IgD-negative memory B cell (primary cell): ENCODE results near the gene HTR5A. TPM values are rescaled to one million over a fixed set of nuclear protein-coding genes. Genes with fewer than 3 reads are reported as not detected.
"Not testable (repeated sequence)": the region's sequence is repeated elsewhere in the genome, so short reads cannot be mapped to it uniquely, and the experiment has no call there.

ENCODE experiments used
- H3K27ac Mint-ChIP-seq, 3 donors: one replicate each; pipeline ENCODE4 v1.8.0; 2020 to 2022; ENCODE audit warnings: mild to moderate bottlenecking in 3 of 3, mixed read lengths in 3 of 3, moderate library complexity in 1 of 3
- H3K27me3 Mint-ChIP-seq: one replicate; pipeline ENCODE4 v1.8.0; 2021; ENCODE audit warnings: mixed read lengths
- H3K36me3 Mint-ChIP-seq: one replicate; pipeline ENCODE4 v1.8.0; 2020; ENCODE audit warnings: mild to moderate bottlenecking, mixed read lengths
- H3K4me1 Mint-ChIP-seq, 3 donors: one replicate each; pipeline ENCODE4 v1.8.0; 2020 to 2022; ENCODE audit warnings: mixed read lengths in 3 of 3, mild to moderate bottlenecking in 1 of 3
- H3K4me3 Mint-ChIP-seq, 4 donors: one replicate each; pipeline ENCODE4 v1.8.0; 2020 to 2022; ENCODE audit warnings: mild to moderate bottlenecking in 4 of 4, mixed read lengths in 4 of 4, moderate library complexity in 3 of 4
- H3K9me3 Mint-ChIP-seq, 3 donors: one replicate each; pipeline ENCODE4 v1.8.0; 2020 to 2021; ENCODE audit warnings: mixed read lengths in 3 of 3, mild to moderate bottlenecking in 1 of 3
- polyA plus RNA-seq: library from polyadenylated mRNA; unstranded; fragments of 300-500 nt; fragmentation: Illumina TruSeq; gene quantifications from one replicate; pipeline ENCODE4 v1.2.3, GENCODE V29; 2021

Gene HTR5A
- not detected for polyA plus RNA-seq

- Mint-ChIP-seq H3K27me3 (peaks cover 27% of the 10 kb centered on the region), H3K4me1 (no peaks in the 10 kb centered on the region), H3K4me3 (no peak within 1 kb of the TSS), H3K36me3 (no peaks in the 10 kb centered on the region), H3K9me3 (peaks cover 0 to 4% (median 0%) of the 10 kb centered on the region in 3 donors), H3K27ac (no peak within 1 kb of the TSS)
Measured at GRCh38 chr7:155069992-155070751, at the start of gene HTR5A. HTR5A (plus strand) TSS chr7:155070324; CDS start chr7:155070900, 576 bp downstream.

- Mint-ChIP-seq H3K9me3 (no peaks in the 10 kb centered on the region), H3K27me3 (peaks cover 6% of the 10 kb centered on the region), H3K27ac (no peak overlapping the region), H3K36me3 (no peaks in the 10 kb centered on the region), H3K4me3 (no peak overlapping the region), H3K4me1 (peaks cover 0 to 4% (median 1%) of the 10 kb centered on the region in 3 donors)
Measured at GRCh38 chr7:155020996-155021395, 49.1 kb upstream of the HTR5A start.

GRCh38 chr7:155021699-155022145 lies 48.4 kb upstream of the HTR5A start:
- H3K4me3 Mint-ChIP-seq = no peak overlapping the region

GRCh38 chr7:155027879-155028278 lies 42.2 kb upstream of the HTR5A start:
- H3K9me3 Mint-ChIP-seq = peaks cover 3 to 7% (median 4%) of the 10 kb centered on the region in 3 donors
- no peaks in the 10 kb centered on the region for H3K36me3 Mint-ChIP-seq
- H3K27me3 Mint-ChIP-seq = peaks cover 6% of the 10 kb centered on the region
- no peaks in the 10 kb centered on the region for H3K4me1 Mint-ChIP-seq
- no peak overlapping the region for H3K4me3 Mint-ChIP-seq
- no peak overlapping the region for H3K27ac Mint-ChIP-seq

More at GRCh38 chr7:155021699-155022145, 48.4 kb upstream of the HTR5A start:
- peaks cover 0 to 4% (median 1%) of the 10 kb centered on the region in 3 donors for H3K4me1 Mint-ChIP-seq
- no peak overlapping the region for H3K27ac Mint-ChIP-seq
- H3K9me3 Mint-ChIP-seq = no peaks in the 10 kb centered on the region
- H3K27me3 Mint-ChIP-seq = peaks cover 6% of the 10 kb centered on the region
- H3K36me3 Mint-ChIP-seq = no peaks in the 10 kb centered on the region

GRCh38 chr7:155032978-155033377 lies 37.1 kb upstream of the HTR5A start:
- Mint-ChIP-seq H3K9me3 (peaks cover 2 to 14% (median 7%) of the 10 kb centered on the region in 3 donors), H3K4me3 (peak overlapping the region in 1 of 4 donors; percentile 65), H3K27ac (no peak overlapping the region), H3K36me3 (peaks cover 4% of the 10 kb centered on the region), H3K4me1 (no peaks in the 10 kb centered on the region), H3K27me3 (peaks cover 14% of the 10 kb centered on the region)

GRCh38 chr7:155034495-155034894 lies 35.6 kb upstream of the HTR5A start:
- not testable (repeated sequence) for H3K27ac Mint-ChIP-seq, H3K4me3 Mint-ChIP-seq, H3K36me3 Mint-ChIP-seq, H3K4me1 Mint-ChIP-seq
- Mint-ChIP-seq H3K27me3 (peaks cover 14% of the 10 kb centered on the region), H3K9me3 (peaks cover 2 to 17% (median 11%) of the 10 kb centered on the region in 3 donors)

GRCh38 chr7:155038335-155038734 lies 31.8 kb upstream of the HTR5A start:
- Mint-ChIP-seq H3K27ac (no peak overlapping the region), H3K36me3 (peaks cover 4% of the 10 kb centered on the region), H3K4me3 (no peak overlapping the region), H3K4me1 (no peaks in the 10 kb centered on the region), H3K27me3 (peaks cover 15% of the 10 kb centered on the region), H3K9me3 (peaks cover 4 to 10% (median 7%) of the 10 kb centered on the region in 3 donors)

- H3K9me3 Mint-ChIP-seq = peaks cover 0 to 4% (median 0%) of the 10 kb centered on the region in 3 donors
- H3K27me3 Mint-ChIP-seq = peaks cover 11% of the 10 kb centered on the region
- H3K4me3 Mint-ChIP-seq = no peak overlapping the region
- no peaks in the 10 kb centered on the region for H3K36me3 Mint-ChIP-seq
- no peak overlapping the region for H3K27ac Mint-ChIP-seq
- no peaks in the 10 kb centered on the region for H3K4me1 Mint-ChIP-seq
Measured at GRCh38 chr7:155043756-155044155, 26.4 kb upstream of the HTR5A start.

- Mint-ChIP-seq H3K27me3 (peaks cover 5% of the 10 kb centered on the region), H3K36me3 (no peaks in the 10 kb centered on the region), H3K27ac (no peak overlapping the region), H3K4me3 (no peak overlapping the region), H3K9me3 (peaks cover 0 to 1% (median 0%) of the 10 kb centered on the region in 3 donors), H3K4me1 (peaks cover 0 to 3% (median 0%) of the 10 kb centered on the region in 3 donors)
Measured at GRCh38 chr7:155048006-155048405, 22.1 kb upstream of the HTR5A start.

- Mint-ChIP-seq H3K4me3 (no peak overlapping the region), H3K9me3 (peaks cover 0 to 4% (median 1%) of the 10 kb centered on the region in 3 donors), H3K4me1 (peaks cover 0 to 3% (median 0%) of the 10 kb centered on the region in 3 donors), H3K27me3 (peaks cover 6% of the 10 kb centered on the region), H3K27ac (no peak overlapping the region), H3K36me3 (no peaks in the 10 kb centered on the region)
Measured at GRCh38 chr7:155051355-155051754, 18.8 kb upstream of the HTR5A start.

- Mint-ChIP-seq H3K27me3 (peaks cover 6% of the 10 kb centered on the region), H3K4me3 (no peak overlapping the region), H3K4me1 (peaks cover 0 to 3% (median 0%) of the 10 kb centered on the region in 3 donors), H3K9me3 (peaks cover 0 to 4% (median 0%) of the 10 kb centered on the region in 3 donors), H3K27ac (no peak overlapping the region), H3K36me3 (no peaks in the 10 kb centered on the region)
Measured at GRCh38 chr7:155053002-155053401, 17.1 kb upstream of the HTR5A start.

GRCh38 chr7:155054761-155055160 lies 15.4 kb upstream of the HTR5A start:
- Mint-ChIP-seq H3K27ac (no peak overlapping the region), H3K9me3 (peaks cover 0 to 4% (median 0%) of the 10 kb centered on the region in 3 donors), H3K36me3 (no peaks in the 10 kb centered on the region), H3K4me3 (no peak overlapping the region), H3K4me1 (peaks cover 0 to 3% (median 0%) of the 10 kb centered on the region in 3 donors), H3K27me3 (peaks cover 9% of the 10 kb centered on the region)

GRCh38 chr7:155057076-155057475 lies 13.0 kb upstream of the HTR5A start:
- Mint-ChIP-seq H3K27ac (no peak overlapping the region), H3K27me3 (peaks cover 12% of the 10 kb centered on the region), H3K4me1 (no peaks in the 10 kb centered on the region), H3K9me3 (peaks cover 0 to 4% (median 0%) of the 10 kb centered on the region in 3 donors), H3K4me3 (no peak overlapping the region), H3K36me3 (no peaks in the 10 kb centered on the region)

- Mint-ChIP-seq H3K27ac (no peak overlapping the region), H3K9me3 (no peaks in the 10 kb centered on the region), H3K27me3 (peaks cover 9% of the 10 kb centered on the region), H3K4me1 (no peaks in the 10 kb centered on the region), H3K36me3 (no peaks in the 10 kb centered on the region), H3K4me3 (no peak overlapping the region)
Measured at GRCh38 chr7:155058896-155059295, 11.2 kb upstream of the HTR5A start.

GRCh38 chr7:155059703-155060102 lies 10.4 kb upstream of the HTR5A start:
- H3K27me3 Mint-ChIP-seq = peaks cover 8% of the 10 kb centered on the region

GRCh38 chr7:155062411-155062810 lies 7.7 kb upstream of the HTR5A start:
- H3K4me1 Mint-ChIP-seq = no peaks in the 10 kb centered on the region
- no peak overlapping the region for H3K27ac Mint-ChIP-seq
- H3K36me3 Mint-ChIP-seq = no peaks in the 10 kb centered on the region
- H3K9me3 Mint-ChIP-seq = no peaks in the 10 kb centered on the region
- H3K27me3 Mint-ChIP-seq = peaks cover 8% of the 10 kb centered on the region
- no peak overlapping the region for H3K4me3 Mint-ChIP-seq

More at GRCh38 chr7:155059703-155060102, 10.4 kb upstream of the HTR5A start:
- no peak overlapping the region for H3K4me3 Mint-ChIP-seq
- H3K36me3 Mint-ChIP-seq = no peaks in the 10 kb centered on the region
- H3K27ac Mint-ChIP-seq = no peak overlapping the region
- H3K4me1 Mint-ChIP-seq = no peaks in the 10 kb centered on the region
- no peaks in the 10 kb centered on the region for H3K9me3 Mint-ChIP-seq
